Left ventricle myocardium inferior (tissue), 1 donor: Measurements from ENCODE around the gene CSRP1. TPM values are rescaled to one million over a fixed set of nuclear protein-coding genes. Genes with fewer than 3 reads are reported as not detected.
A peak's percentile ranks its signal among the peaks of the same experiment; 100 is the strongest.

Experiments used
- DNase-seq: peaks from one replicate; pipeline ENCODE4 v3.0.0-alpha.2; 2020
- H3K27ac ChIP-seq: fragments of 200-600 bp; replicated peaks from 2 replicates; pipeline ENCODE4 v1.8.0; 2021
- H3K27me3 ChIP-seq: fragments of 200-600 bp; 2 replicates; pipeline ENCODE4 v1.8.0; 2021; ENCODE audit warnings: low read depth
- H3K36me3 ChIP-seq: fragments of 200-600 bp; 2 replicates; pipeline ENCODE4 v1.8.0; 2021
- H3K4me1 ChIP-seq: fragments of 200-600 bp; 2 replicates; pipeline ENCODE4 v1.8.0; 2021
- H3K4me3 ChIP-seq: fragments of 200-600 bp; 2 replicates; pipeline ENCODE4 v1.8.0; 2021; ENCODE audit warnings: mild to moderate bottlenecking, moderate library complexity
- H3K9me3 ChIP-seq: fragments of 200-600 bp; replicated peaks from 2 replicates; pipeline ENCODE4 v1.8.0; 2021
- intact Hi-C: fragments of 100-400 bp; cut with micrococcal nuclease; formaldehyde crosslinking; loops from one replicate; pipeline ENCODE4 v1.11.0; 2022
- total RNA-seq: library from RNA; stranded (reverse); fragmentation: NEBNext Ultra II Directional; extraction: Animal tissue kit (Norgen Biotek cat#: 25700); gene quantifications from one replicate; pipeline ENCODE4 v1.2.1, GENCODE V29; 2021
- TF ChIP-seq, protein P1 (sequence below): fragments of 200-600 bp; IDR thresholded peaks from 2 replicates; pipeline ENCODE4 v1.8.0; 2021; ENCODE audit warnings: antibody characterized with exemption, mild to moderate bottlenecking, borderline replicate concordance
- donor health status: DM: no; HTN: yes; CAD: no; lungs with severe emphysema.

The CSRP1 gene
- total RNA-seq, 1 donor from 2014 or later = 41.0 TPM

DNA sequence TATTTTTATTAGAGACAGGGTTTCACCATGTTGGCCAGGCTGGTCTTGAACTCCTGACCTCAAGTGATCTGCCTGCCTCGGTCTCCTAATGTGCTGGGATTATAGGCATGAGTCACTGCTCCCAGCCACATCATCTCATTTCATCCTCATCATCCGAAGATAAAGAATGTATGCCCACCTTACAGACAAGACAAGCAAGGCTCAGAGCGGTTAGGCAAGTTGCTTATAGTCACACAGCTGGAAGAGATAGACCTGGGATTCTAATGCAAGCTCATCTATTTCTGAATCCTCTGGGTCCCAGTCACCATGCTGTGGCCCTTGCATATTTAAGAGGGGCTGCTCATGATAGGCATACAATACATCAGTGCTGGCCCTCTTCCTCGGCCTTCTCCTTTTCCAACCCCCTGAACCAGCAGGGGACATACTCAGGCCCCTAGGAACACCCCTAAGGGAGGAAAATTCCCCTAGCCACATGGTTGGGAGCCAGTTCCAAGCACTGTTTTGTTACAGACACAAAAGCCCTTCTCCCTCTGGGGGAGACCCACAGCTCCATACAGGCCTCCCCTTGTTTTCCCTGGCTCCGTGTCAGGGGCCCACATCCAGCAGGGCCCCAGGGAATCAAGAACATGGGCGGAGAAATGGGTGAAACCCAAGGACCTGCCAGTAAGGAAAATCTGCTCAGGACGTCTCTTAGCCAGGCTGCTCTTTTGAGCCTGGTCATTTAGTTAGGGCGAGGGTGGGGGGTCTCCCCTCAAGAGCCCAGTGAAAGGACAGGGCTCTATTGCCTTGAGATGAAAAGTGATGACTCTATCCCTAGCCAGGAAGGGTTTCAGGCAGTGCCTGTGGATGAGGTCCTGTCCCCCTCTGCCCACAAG is 6.9 kb downstream of the CSRP1 start:
- no peak overlapping the region for H3K4me3 ChIP-seq

DNA sequence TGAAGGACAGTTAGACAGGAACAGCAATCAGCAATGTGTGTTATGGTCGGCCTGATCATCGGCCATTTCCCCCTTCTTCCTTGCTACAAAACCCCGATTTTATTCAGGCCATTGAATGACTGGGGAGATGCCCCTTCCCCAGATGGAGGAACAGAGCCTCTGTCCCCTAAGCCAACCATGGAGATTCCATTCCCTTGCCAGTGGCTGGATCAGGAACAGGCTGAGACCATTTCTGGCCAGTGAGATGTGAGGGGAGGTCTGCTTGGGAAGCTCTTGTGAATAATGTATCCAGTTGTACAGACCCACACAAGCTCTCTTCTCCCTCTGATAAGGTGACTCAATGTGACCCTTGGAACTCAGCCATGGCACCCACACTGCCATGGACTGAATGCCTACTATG is 7.7 kb downstream of the CSRP1 start:
- Histone ChIP-seq H3K9me3 (no peaks in the 10 kb centered on the region), H3K4me1 (peaks cover 96% of the 10 kb centered on the region), H3K36me3 (peaks cover 10% of the 10 kb centered on the region), H3K4me3 (no peak overlapping the region), H3K27ac (peak overlapping the region; percentile 88), H3K27me3 (no peaks in the 10 kb centered on the region)
- DNase-seq = no peak
- intact Hi-C loops = no loop called here
- TF ChIP-seq, protein P1, sequence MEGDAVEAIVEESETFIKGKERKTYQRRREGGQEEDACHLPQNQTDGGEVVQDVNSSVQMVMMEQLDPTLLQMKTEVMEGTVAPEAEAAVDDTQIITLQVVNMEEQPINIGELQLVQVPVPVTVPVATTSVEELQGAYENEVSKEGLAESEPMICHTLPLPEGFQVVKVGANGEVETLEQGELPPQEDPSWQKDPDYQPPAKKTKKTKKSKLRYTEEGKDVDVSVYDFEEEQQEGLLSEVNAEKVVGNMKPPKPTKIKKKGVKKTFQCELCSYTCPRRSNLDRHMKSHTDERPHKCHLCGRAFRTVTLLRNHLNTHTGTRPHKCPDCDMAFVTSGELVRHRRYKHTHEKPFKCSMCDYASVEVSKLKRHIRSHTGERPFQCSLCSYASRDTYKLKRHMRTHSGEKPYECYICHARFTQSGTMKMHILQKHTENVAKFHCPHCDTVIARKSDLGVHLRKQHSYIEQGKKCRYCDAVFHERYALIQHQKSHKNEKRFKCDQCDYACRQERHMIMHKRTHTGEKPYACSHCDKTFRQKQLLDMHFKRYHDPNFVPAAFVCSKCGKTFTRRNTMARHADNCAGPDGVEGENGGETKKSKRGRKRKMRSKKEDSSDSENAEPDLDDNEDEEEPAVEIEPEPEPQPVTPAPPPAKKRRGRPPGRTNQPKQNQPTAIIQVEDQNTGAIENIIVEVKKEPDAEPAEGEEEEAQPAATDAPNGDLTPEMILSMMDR = no peak

More for the DNA sequence above, 6.9 kb downstream of the CSRP1 start:
- H3K27ac ChIP-seq = peak overlapping the region; percentile 88
- H3K4me1 ChIP-seq = peaks cover 96% of the 10 kb centered on the region
- peaks cover 4% of the 10 kb centered on the region for H3K36me3 ChIP-seq
- H3K9me3 ChIP-seq = no peaks in the 10 kb centered on the region
- DNase-seq = peak; percentile 52
- TF ChIP-seq, protein P1 = no peak
- H3K27me3 ChIP-seq = no peaks in the 10 kb centered on the region
- intact Hi-C loops = no loop called here

DNA sequence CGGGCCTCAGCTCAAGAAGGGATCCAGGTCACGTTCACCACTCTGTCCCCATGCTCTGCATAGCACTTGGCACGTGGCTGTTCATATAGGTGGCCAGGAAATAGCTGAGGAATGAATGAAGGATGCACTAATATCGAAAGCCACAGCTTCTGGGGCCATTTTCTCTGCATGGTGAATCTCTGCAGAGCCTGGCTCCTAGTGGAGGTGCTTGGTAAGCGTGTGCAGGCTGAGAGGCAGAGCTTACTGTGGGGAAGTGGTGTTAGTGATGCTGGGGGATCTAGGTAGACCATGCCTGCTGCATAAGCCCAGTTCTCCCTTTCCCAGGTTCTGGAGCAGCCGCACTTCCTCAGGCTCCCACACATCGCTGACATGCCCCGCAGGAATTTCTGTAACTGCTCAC is 8.3 kb downstream of the CSRP1 start:
- intact Hi-C loops = no loop called here
- no peak for DNase-seq
- Histone ChIP-seq H3K4me3 (no peak overlapping the region), H3K9me3 (no peaks in the 10 kb centered on the region), H3K27ac (peak overlapping the region; percentile 88), H3K4me1 (peaks cover 96% of the 10 kb centered on the region), H3K27me3 (no peaks in the 10 kb centered on the region), H3K36me3 (peaks cover 10% of the 10 kb centered on the region)
- TF ChIP-seq, protein P1 = no peak

DNA sequence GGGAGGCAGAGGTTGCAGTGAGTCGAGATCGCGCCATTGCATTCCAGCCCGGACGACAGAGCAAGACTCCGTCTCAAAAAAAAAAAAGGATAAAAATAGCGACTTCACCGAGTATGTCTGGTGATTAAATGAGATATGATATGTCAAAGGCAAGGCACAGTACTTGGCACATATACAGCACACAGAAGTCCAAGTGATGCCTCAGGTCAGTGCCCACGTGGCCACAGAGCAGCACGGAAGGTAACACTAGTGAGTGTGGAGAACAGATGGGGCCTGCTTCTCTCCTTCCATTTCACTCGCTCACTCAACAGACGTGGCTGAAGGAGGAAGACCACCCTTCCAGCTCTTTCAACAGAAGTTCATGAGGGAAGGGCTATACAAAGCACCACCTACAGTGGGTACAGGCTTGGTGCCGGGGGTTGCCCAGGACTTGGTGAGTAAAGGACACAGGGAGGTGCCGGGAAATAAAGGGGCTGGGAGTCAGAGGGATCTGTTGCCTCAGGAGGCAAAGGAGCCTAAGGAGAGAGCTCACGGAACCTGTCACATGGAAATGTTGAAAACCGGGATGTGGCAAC is 8.9 kb downstream of the CSRP1 start:
- intact Hi-C loops = no loop called here
- H3K27me3 ChIP-seq = no peaks in the 10 kb centered on the region
- H3K4me1 ChIP-seq = peaks cover 96% of the 10 kb centered on the region
- no peak for DNase-seq
- H3K36me3 ChIP-seq = peaks cover 10% of the 10 kb centered on the region
- H3K9me3 ChIP-seq = no peaks in the 10 kb centered on the region
- H3K27ac ChIP-seq = peak overlapping the region; percentile 88
- TF ChIP-seq, protein P1 = no peak
- no peak overlapping the region for H3K4me3 ChIP-seq

DNA sequence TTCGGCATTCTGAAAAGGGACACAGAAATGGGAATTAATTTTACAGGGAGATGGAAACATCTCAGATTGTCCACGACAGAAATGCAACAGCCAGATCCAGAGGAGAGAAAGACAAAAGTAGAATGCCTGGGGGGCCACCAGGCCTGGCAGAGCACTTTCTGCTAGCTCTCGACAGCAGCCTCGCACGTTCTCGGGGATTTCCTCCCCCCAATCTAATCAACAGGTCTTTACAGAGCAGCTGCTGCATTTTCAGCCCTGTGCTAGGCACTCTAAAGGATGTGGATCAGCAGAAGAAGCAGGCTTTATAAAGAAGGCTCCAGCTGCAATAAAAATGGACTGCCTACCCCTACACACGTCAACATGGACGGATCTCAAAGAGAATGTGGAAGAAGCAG is 10.6 kb downstream of the CSRP1 start:
- peak overlapping the region; percentile 30 for H3K4me3 ChIP-seq
- H3K4me1 ChIP-seq = peaks cover 98% of the 10 kb centered on the region
- no peaks in the 10 kb centered on the region for H3K27me3 ChIP-seq
- H3K9me3 ChIP-seq = no peaks in the 10 kb centered on the region
- peaks cover 10% of the 10 kb centered on the region for H3K36me3 ChIP-seq
- peak overlapping the region; percentile 86 for H3K27ac ChIP-seq
- DNase-seq = no peak
- intact Hi-C loops = no loop called here
- TF ChIP-seq, protein P1 = no peak
